Thyroid gland (tissue), 4 donors: ENCODE results near the gene RAB31.

Source experiments
- CTCF ChIP-seq, 6 experiments: fragments of 200-600 bp in 3 of 6; fragments of 450-650 bp in 3 of 6; sonication (generic) in 3 of 6; IDR thresholded peaks; one replicate each; pipeline ENCODE4 v1.5.1; 2016 to 2019; ENCODE audit warnings: antibody characterized with exemption in 6 of 6, mild to moderate bottlenecking in 2 of 6, inconsistent platforms in 1 of 6, moderate library complexity in 1 of 6
- POLR2A ChIP-seq, 2 donors: fragments of 450-650 bp; IDR thresholded peaks; one replicate each; pipeline ENCODE4 v1.6.1; 2017; ENCODE audit warnings: antibody characterized with exemption in 2 of 2, mild to moderate bottlenecking in 2 of 2, moderate library complexity in 1 of 2

GRCh38 chr18:9788140-9788539 is 80.0 kb downstream of the RAB31 start:
- no peak for TF ChIP-seq CTCF (IDR thresholded peaks at IDR 0.05)
- no peak for TF ChIP-seq POLR2A (IDR thresholded peaks at IDR 0.05)
